Fibroblast of villous mesenchyme (primary cell): ENCODE data around the gene PDE6D. TPM values are rescaled to one million over a fixed set of nuclear protein-coding genes. Genes with fewer than 3 reads are reported as not detected.
"Not testable (repeated sequence)": the region's sequence is repeated elsewhere in the genome, so short reads cannot be mapped to it uniquely, and the experiment has no call there.

Experiments used
- DNase-seq: peaks from one replicate; pipeline ENCODE4 v3.0.0-alpha.2; 2010; ENCODE audit warnings: low read depth
- H3K4me3 ChIP-seq: 2 replicates; pipeline ENCODE4 v1.5.1; 2011; ENCODE audit warnings: low read depth, mild to moderate bottlenecking, low read length
- CTCF ChIP-seq: IDR thresholded peaks from 2 replicates; pipeline ENCODE4 v1.5.1; 2012; ENCODE audit warnings: low read depth, mild to moderate bottlenecking, low read length; ENCODE audit not compliant: insufficient read depth
- total RNA-seq: library from RNA; depleted of rRNA; stranded (reverse); fragments of >200 nt; gene quantifications from 2 replicates; pipeline ENCODE4 v1.2.3, GENCODE V29; 2012

PDE6D gene
- total RNA-seq, 1 donor = 24.6 TPM

GRCh38 chr2:231751042-231751815 is 29.9 kb downstream of the PDE6D start:
- no peak for TF ChIP-seq CTCF
- no peak for DNase-seq
- H3K4me3 ChIP-seq = no peak overlapping the region

- not testable (repeated sequence) for DNase-seq
Measured at GRCh38 chr2:231749016-231749415, 32.1 kb downstream of the PDE6D start.

GRCh38 chr2:231748153-231748896 is 32.8 kb downstream of the PDE6D start:
- H3K4me3 ChIP-seq, DNase-seq: not testable (repeated sequence)

More at GRCh38 chr2:231749016-231749415, 32.1 kb downstream of the PDE6D start:
- not testable (repeated sequence) for H3K4me3 ChIP-seq

- DNase-seq = no peak
- H3K4me3 ChIP-seq = no peak overlapping the region
- TF ChIP-seq CTCF = no peak
Measured at GRCh38 chr2:231745303-231746038, 35.6 kb downstream of the PDE6D start.

GRCh38 chr2:231743376-231744116 is 37.5 kb downstream of the PDE6D start:
- H3K4me3 ChIP-seq = no peak overlapping the region
- DNase-seq = no peak
- no peak for TF ChIP-seq CTCF

- TF ChIP-seq CTCF = no peak
- DNase-seq = no peak
- no peak overlapping the region for H3K4me3 ChIP-seq
Measured at GRCh38 chr2:231737761-231738160, 43.3 kb downstream of the PDE6D start.

GRCh38 chr2:231732604-231733003 is 48.5 kb downstream of the PDE6D start:
- H3K4me3 ChIP-seq = no peak overlapping the region
- DNase-seq = no peak
- TF ChIP-seq CTCF = no peak
